KBM-7 (cell line): Measurements from ENCODE around the gene MADCAM1.
"Not testable (repeated sequence)": the region's sequence is repeated elsewhere in the genome, so short reads cannot be mapped to it uniquely, and the experiment has no call there.

Experiments
- DNase-seq: peaks from one replicate; pipeline ENCODE4 v3.0.0-alpha.2; 2015
- in situ Hi-C: fragments of 300-500 bp; cut with MboI; formaldehyde crosslinking; loops from 2 replicates; pipeline ENCODE4 v1.14.3; 2020; ENCODE audit warnings: low sequenced_read_pairs, low pct_unique_long_range_greater_than_20kb, mixed read lengths

MADCAM1 gene

GRCh38 chr19:496112-496665 lies at the start of gene MADCAM1:
Gene MADCAM1 (plus strand): TSS chr19:496486. CDS start chr19:496500, 14 bp downstream.
- in situ Hi-C loops: no loop called here
- no peak for DNase-seq

DNA sequence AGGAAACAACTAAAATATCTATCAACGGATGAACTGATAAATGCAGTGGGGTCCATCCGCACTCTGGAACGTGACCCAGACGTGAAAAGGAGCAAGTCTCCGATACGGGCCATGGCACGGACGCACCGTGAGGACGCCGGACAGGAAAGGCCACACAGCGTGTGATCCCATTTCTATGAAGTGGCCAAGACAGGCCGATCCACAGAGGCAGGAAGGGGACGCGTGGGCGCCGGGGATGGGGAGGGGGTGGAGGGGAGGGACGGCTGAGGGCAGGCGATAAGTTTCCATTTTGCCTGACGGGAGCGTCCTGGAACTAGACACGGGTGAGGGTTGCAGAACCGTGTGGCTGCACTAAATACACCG lies 49.2 kb upstream of the MADCAM1 start:
- DNase-seq: no peak
- in situ Hi-C loops: no loop called here

- in situ Hi-C loops: no loop called here
- DNase-seq: no peak
Observed at GRCh38 chr19:447816-448560, 48.3 kb upstream of the MADCAM1 start.

GRCh38 chr19:449916-450315 lies 46.4 kb upstream of the MADCAM1 start:
- no peak for DNase-seq
- in situ Hi-C loops: no loop called here

- DNase-seq, in situ Hi-C loops: not testable (repeated sequence)
Observed at GRCh38 chr19:450912-451481, 45.3 kb upstream of the MADCAM1 start.

- no peak for DNase-seq
- in situ Hi-C loops: no loop called here
Observed at GRCh38 chr19:452829-453228, 43.5 kb upstream of the MADCAM1 start.

GRCh38 chr19:453606-454005 lies 42.7 kb upstream of the MADCAM1 start:
- DNase-seq: no peak
- in situ Hi-C loops: no loop called here

GRCh38 chr19:455031-455705 lies 41.1 kb upstream of the MADCAM1 start:
- in situ Hi-C loops: no loop called here
- no peak for DNase-seq

DNA sequence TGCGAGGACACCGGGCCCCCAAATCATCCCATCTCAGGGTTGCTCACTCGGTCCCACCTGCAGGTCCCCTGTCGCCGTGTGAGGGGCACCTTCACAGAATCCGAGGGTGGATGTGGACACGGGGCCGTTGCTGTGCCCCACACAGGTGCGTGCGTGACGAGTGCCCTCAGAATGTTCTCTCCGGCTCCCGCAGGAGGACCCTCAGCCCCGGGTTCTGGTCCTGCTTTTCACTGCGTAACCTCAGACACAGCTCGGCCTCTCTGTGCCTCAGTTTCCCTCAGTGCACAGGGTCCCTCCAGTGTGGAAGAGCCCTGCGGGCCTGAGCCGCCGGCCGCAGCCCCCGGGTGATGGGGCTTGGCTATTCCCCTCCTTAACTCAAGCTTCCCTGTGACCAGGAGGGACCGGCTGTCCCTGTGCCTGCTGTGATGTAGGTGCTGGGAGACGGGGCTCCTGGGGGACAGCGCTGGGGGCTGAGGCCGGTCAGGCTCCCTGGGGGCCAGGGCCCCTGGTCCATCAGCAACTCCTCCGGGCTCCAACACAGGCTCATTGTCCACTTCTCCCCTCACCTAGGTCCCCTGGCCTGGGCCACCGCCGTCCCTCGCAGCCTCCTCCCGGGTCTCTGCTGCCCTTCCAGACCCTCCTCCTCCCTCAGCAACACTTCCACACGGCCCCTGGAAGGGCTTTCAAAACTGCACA lies 40.3 kb upstream of the MADCAM1 start:
- in situ Hi-C loops: no loop called here
- DNase-seq: no peak

- in situ Hi-C loops: no loop called here
- no peak for DNase-seq
Observed at GRCh38 chr19:456547-457110, 39.7 kb upstream of the MADCAM1 start.

- no peak for DNase-seq
- in situ Hi-C loops: no loop called here
Observed at GRCh38 chr19:457636-458035, 38.6 kb upstream of the MADCAM1 start.

GRCh38 chr19:458091-459042 lies 37.9 kb upstream of the MADCAM1 start:
- in situ Hi-C loops: no loop called here
- DNase-seq: no peak

DNA sequence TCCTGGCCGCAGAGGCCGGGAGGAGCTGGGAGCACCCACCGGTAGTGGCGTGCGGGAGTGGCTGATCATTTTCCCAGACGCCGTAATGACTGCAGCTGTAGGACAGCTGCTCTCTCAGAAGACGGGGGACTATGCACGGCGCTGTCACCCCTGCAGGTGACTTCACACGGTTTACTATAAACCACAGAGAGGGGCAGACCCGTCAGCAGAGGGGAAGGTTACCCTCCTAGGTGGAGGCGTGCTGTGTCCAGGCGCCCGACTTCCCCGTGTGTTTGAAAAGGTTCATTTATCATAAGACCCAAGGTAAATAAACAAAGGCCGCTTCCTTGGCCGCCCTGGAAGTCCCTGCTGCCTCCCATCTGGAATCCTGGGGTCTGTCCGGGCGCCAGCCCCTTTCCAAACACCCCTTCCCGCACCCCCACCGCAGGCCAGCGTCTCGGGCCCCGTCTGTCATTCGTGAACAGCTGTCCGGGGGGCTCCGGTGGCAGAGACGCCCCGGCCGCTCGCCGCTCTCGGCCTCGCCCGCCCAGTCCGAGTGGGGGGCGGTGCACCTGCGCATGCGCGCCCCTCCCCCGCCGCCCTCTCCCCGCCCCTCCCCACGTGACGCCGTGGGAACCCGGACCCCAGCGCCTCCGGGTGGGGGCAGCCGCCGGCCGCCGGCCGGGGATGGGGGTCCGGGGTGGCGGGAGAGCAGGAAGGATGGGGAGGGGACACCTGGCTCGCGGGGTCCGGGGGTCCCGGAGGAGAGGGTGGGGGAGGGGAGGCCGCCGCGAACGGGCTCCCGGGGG lies 36.4 kb upstream of the MADCAM1 start:
- in situ Hi-C loops: no loop called here
- no peak for DNase-seq

GRCh38 chr19:460877-461720 lies 35.2 kb upstream of the MADCAM1 start, which contains the start of gene SHC2:
Gene SHC2 (minus strand): TSS chr19:461033. CDS start chr19:460996, 37 bp downstream.
- in situ Hi-C loops: no loop called here
- DNase-seq: no peak

DNA sequence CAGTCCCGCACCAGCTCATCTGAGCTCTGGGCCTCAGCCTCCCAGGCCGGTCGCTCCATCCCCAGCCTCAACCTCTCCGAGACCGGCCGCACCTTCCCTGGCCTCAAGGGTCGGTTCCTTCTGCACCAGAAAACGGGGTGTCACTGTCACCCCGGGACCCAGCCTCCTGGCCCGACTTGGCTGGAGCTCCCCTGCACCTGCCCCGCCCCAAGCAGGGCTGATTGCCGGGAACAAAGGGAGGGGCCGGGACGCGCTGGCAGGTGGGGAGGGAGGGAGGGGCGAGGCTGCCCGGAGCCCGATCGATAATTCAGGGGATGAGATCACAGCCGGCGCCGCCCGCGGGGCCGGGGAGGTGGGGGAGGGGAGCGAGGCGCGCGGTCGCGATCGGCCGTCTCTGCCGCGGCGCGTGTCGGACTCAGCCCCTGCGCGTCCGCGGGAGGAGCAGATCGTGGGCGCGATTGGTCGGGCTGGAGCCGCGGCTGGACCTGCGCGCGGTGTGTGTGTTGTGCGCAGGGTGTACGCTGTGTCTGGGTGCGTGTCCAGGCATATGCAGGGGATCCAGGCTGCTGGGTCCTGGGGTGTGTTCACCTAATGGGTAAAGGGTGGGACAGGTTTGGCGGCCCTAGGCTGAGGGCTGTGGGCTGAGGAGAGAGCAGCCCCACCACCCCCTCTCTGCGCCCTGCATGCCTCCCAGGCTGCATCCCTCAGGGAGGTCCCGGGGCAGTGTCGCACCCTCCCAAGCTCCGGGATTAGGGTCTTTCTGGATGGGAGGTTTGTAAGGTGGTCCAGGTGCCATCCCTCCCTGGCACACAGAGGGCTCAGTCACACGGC lies 34.4 kb upstream of the MADCAM1 start:
- in situ Hi-C loops: no loop called here

More for the DNA sequence above, 34.4 kb upstream of the MADCAM1 start:
- peak; percentile 28 for DNase-seq
